ENCODE measurements around the gene EFCAB8. TPM values are rescaled to one million over a fixed set of nuclear protein-coding genes. Genes with fewer than 3 reads are reported as not detected.
A peak's percentile ranks its signal among the peaks of the same experiment; 100 is the strongest.
"Not testable (repeated sequence)": the region's sequence is repeated elsewhere in the genome, so short reads cannot be mapped to it uniquely, and the experiment has no call there.

EFCAB8 gene
- total RNA-seq, 1 donor from 2014 or later: not detected

GRCh38 chr20:32898729-32899128 is 40.0 kb downstream of the EFCAB8 start:
- no peak overlapping the region for H3K4me3 ChIP-seq (ENCODE audit: low read depth, low read length)
- no peak for DNase-seq (ENCODE audit: low read depth)
- TF ChIP-seq CTCF (conservative IDR thresholded peaks at IDR 0.05; ENCODE audit: low read depth, low read length): no peak

DNA sequence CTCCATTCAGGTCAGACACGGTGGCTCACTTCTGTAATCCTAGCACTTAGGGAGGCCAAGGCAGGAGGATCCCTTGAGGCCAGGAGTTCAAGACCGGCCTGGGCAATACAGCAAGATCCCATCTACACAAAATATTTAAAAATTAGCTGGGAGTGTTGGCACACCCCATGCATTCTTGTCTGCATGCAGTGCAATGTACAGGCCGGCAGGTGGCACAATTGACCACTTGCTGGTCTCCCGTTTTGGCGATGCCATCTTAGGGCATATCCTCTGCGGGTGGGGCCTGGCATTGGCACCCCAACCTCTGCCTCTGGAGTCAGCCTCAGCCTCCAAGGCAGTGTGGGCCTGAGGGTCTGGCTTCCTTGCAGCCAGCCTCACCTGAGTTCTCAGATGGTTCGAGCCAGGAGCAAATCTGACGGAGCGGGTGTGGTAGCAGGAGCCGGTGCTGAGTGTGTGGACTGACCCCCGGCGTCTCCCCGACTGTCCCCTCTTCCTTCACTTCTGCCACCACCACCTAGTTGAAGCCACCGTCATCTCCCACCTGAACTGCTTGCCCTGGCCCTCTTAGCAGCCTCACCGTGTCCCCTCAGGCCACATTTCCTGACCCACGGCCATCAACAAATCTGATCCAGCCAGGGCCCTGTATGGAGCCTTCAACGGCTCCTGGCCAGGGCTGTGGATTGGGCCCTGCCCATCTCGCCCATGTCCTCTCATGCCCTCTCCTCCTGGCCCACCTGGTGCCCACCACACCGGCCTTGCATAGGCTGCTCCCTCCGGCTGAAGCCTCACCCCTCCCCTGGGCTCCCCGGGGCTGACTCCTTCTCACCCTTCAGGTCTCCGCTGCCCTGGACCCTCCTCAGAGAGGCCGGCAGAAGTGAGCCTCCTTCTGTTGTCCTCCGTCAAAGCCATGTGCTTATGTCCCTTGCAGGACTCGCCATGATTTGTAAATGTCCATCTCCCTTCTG is 44.0 kb downstream of the EFCAB8 start:
- no peak for DNase-seq (ENCODE audit: low read depth)
- no peak overlapping the region for H3K4me3 ChIP-seq (ENCODE audit: low read depth, low read length)
- peak; percentile 92 for TF ChIP-seq CTCF (conservative IDR thresholded peaks at IDR 0.05; ENCODE audit: low read depth, low read length)

GRCh38 chr20:32903666-32904175 is 45.0 kb downstream of the EFCAB8 start:
- no peak for TF ChIP-seq CTCF (conservative IDR thresholded peaks at IDR 0.05; ENCODE audit: low read depth, low read length)
- no peak overlapping the region for H3K4me3 ChIP-seq (ENCODE audit: low read depth, low read length)
- no peak for DNase-seq (ENCODE audit: low read depth)

DNA sequence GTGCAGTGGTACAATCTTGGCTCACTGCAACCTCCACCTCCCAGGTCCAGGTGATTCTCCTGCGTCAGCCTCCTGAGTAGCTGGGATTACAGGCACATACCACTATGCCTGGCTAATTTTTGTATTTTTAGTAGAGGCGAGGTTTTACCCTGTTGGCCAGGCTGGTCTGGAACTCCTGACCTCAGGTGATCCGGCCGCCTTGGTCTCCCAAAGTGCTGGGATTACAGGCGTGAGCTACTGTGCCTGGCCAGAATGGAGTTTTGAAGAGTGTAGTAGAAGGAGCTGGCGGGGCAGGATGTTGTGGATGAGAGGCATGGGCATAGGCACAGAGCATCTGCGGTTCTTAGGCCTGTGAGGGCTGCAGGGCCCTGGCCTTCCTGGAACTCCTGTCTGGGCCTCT is 46.0 kb downstream of the EFCAB8 start:
- not testable (repeated sequence) for DNase-seq (ENCODE audit: low read depth); H3K4me3 ChIP-seq (ENCODE audit: low read depth, low read length)

DNA sequence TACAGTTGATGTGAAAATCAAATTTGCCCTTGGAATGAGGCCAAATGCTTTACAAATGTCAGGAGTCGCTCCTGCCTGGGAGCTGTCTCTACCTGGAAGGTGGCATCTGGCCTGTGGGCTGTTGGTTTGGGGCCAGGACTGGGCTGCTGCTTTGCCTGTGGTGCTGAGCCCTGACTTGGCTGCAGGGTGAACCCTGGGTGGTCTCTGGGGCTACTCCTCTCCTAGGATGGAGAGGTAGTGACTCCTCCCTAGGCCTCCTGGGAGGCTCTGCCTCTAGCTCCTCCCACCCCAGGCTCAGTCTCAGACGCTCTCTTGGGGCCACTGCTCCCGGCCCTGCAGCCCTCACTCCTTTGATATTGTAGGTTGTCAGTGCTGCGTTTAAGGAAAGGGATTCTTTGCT is 47.5 kb downstream of the EFCAB8 start:
- TF ChIP-seq CTCF (conservative IDR thresholded peaks at IDR 0.05; ENCODE audit: low read depth, low read length): no peak
- no peak overlapping the region for H3K4me3 ChIP-seq (ENCODE audit: low read depth, low read length)
- no peak for DNase-seq (ENCODE audit: low read depth)

DNA sequence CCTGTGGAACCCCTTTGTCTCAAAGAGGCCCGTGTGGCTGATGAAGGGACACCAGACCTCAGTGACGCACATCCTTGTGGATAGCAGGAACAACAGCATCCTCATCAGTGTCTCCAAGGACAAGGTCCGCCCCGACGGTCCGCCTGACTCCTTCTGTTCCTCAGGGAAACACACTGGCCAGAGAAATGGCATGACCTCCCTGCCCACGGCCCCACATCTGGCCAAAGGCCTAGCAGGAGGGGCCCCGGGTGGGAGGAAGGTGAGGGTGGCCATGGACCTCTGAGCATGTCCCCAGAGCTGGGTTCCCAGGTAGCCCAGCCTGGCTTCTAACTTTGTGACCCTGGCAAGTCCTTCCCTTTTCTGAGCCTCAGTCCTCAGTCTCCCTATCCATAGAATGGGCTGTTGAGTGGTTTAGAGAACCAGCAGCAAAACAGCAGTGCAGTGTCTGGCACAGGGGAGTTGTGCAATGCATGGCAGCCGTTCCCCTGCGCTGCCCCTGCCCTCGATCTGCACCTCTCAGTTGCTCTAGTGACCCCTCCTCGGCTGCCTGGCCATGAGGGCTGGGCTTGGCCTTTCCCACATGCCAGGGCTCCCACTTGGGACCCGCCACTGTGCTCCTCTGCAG is 48.3 kb downstream of the EFCAB8 start:
- no peak for TF ChIP-seq CTCF (conservative IDR thresholded peaks at IDR 0.05; ENCODE audit: low read depth, low read length)
- no peak for DNase-seq (ENCODE audit: low read depth)
- H3K4me3 ChIP-seq (ENCODE audit: low read depth, low read length): no peak overlapping the region

DNA sequence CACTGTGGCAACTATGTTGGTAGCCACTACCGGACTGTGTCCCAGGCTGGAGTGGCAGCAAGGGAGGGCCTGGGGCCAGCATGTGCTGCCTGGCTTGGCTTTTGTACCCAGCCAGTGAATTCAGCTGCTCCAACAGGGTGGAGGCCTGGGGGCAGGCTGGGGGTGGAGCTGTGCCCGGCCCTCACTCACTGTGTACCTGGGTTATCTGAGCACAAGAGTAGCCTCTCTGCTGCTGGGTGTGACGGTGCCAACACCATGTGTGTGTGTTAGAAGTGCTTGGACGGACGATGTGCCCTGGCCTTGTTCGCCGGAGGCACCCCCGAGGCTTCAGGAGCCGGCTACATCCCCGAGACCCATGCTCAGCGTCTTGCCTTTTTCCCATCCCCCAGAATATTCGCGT is 49.2 kb downstream of the EFCAB8 start:
- no peak overlapping the region for H3K4me3 ChIP-seq (ENCODE audit: low read depth, low read length)
- TF ChIP-seq CTCF (conservative IDR thresholded peaks at IDR 0.05; ENCODE audit: low read depth, low read length): no peak

More for the DNA sequence above, 49.2 kb downstream of the EFCAB8 start:
- no peak for DNase-seq (ENCODE audit: low read depth)
